ENCODE measurements around the gene KRTAP5-1. TPM values are rescaled to one million over a fixed set of nuclear protein-coding genes. Genes with fewer than 3 reads are reported as not detected.
"Not testable (repeated sequence)": the region's sequence is repeated elsewhere in the genome, so short reads cannot be mapped to it uniquely, and the experiment has no call there.

KRTAP5-1 gene
- total RNA-seq, 1 donor from 2014 or later: not detected

DNA sequence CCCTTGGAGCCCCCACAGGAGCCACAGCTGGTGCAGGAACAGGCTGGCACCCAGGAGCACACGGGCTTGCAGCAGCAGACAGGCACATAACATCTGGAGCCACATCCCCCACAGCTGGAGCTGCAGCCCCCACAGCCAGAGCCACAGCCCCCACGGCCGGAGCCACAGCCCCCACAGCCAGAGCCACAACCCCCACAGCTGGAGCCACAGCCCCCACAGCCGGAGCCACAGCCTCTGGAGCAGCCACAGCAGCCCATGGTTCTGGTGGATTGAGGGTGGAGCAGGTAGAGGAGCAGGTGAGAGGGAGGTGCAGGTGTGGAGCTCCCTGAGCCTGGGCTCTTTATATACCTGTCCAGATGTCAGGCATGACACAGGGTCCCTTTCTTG is 12.9 kb upstream of the KRTAP5-1 start, which contains the start of gene KRTAP5-2:
Gene KRTAP5-2 (minus strand): TSS at position 301 of the 387 bp plus-strand sequence. CDS start 44 bp downstream, at position 257.
- H3K36me3 Mint-ChIP-seq: no peaks in the 10 kb centered on the region
- no peak within 1 kb of the TSS for H3K27ac Mint-ChIP-seq
- H3K27me3 Mint-ChIP-seq: peaks cover 79% of the 10 kb centered on the region
- H3K9me3 Mint-ChIP-seq: no peaks in the 10 kb centered on the region
- no peaks in the 10 kb centered on the region for H3K4me1 Mint-ChIP-seq (ENCODE audit: unreplicated experiment)
- DNase-seq (ENCODE audit: extremely low spot score, unreplicated experiment): no peak
- TF ChIP-seq, protein P1, sequence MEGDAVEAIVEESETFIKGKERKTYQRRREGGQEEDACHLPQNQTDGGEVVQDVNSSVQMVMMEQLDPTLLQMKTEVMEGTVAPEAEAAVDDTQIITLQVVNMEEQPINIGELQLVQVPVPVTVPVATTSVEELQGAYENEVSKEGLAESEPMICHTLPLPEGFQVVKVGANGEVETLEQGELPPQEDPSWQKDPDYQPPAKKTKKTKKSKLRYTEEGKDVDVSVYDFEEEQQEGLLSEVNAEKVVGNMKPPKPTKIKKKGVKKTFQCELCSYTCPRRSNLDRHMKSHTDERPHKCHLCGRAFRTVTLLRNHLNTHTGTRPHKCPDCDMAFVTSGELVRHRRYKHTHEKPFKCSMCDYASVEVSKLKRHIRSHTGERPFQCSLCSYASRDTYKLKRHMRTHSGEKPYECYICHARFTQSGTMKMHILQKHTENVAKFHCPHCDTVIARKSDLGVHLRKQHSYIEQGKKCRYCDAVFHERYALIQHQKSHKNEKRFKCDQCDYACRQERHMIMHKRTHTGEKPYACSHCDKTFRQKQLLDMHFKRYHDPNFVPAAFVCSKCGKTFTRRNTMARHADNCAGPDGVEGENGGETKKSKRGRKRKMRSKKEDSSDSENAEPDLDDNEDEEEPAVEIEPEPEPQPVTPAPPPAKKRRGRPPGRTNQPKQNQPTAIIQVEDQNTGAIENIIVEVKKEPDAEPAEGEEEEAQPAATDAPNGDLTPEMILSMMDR (conservative IDR thresholded peaks at IDR 0.05): no peak
- H3K4me3 Mint-ChIP-seq: no peak within 1 kb of the TSS

DNA sequence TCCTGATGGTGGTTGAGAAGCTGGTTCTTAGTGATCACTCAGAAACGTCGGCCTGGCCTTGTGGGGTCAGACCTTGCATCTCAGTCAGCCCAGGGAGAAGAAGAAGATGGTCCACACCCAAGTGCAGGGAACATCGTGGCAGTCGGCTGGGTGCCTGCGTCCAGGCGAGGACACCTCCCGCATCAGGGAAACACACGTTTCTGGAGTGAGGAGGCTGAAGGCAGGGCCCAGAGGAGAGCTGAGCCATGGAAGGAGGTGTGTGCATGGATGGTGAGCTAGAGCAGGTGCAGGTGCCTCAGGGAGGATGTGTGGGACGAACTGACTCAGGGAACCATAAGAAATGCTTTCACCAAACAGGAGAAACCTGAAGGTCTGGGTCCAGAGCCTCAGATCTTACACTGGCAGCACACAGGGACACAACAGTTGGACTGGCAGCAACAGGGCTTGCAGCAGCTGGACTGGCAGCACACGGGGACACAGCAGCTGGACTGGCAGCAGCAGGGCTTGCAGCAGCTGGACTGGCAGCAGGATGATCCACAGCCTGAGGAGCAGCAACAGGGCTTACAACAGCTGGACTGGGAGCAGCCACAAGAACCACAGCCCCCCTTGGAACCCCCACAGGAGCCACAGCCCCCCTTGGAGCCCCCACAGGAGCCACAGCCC is 12.4 kb upstream of the KRTAP5-1 start:
- Mint-ChIP-seq H3K27ac (no peak overlapping the region), H3K36me3 (no peaks in the 10 kb centered on the region), H3K27me3 (peaks cover 81% of the 10 kb centered on the region)

GRCh38 chr11:1596576-1597121 is 11.6 kb upstream of the KRTAP5-1 start:
- not testable (repeated sequence) for DNase-seq (ENCODE audit: extremely low spot score, unreplicated experiment); H3K9me3 Mint-ChIP-seq; H3K27ac Mint-ChIP-seq; H3K4me3 Mint-ChIP-seq; H3K4me1 Mint-ChIP-seq (ENCODE audit: unreplicated experiment); H3K36me3 Mint-ChIP-seq
- H3K27me3 Mint-ChIP-seq: peaks cover 76% of the 10 kb centered on the region

More for the DNA sequence above, 12.4 kb upstream of the KRTAP5-1 start:
- no peak for DNase-seq (ENCODE audit: extremely low spot score, unreplicated experiment)
- TF ChIP-seq, protein P1 (conservative IDR thresholded peaks at IDR 0.05): no peak
- no peak overlapping the region for H3K4me3 Mint-ChIP-seq
- no peaks in the 10 kb centered on the region for H3K9me3 Mint-ChIP-seq
- no peaks in the 10 kb centered on the region for H3K4me1 Mint-ChIP-seq (ENCODE audit: unreplicated experiment)

GRCh38 chr11:1595994-1596575 is 11.0 kb upstream of the KRTAP5-1 start:
- H3K4me3 Mint-ChIP-seq; H3K4me1 Mint-ChIP-seq (ENCODE audit: unreplicated experiment); H3K9me3 Mint-ChIP-seq; H3K36me3 Mint-ChIP-seq; DNase-seq (ENCODE audit: extremely low spot score, unreplicated experiment); H3K27ac Mint-ChIP-seq: not testable (repeated sequence)
- H3K27me3 Mint-ChIP-seq: peaks cover 73% of the 10 kb centered on the region

DNA sequence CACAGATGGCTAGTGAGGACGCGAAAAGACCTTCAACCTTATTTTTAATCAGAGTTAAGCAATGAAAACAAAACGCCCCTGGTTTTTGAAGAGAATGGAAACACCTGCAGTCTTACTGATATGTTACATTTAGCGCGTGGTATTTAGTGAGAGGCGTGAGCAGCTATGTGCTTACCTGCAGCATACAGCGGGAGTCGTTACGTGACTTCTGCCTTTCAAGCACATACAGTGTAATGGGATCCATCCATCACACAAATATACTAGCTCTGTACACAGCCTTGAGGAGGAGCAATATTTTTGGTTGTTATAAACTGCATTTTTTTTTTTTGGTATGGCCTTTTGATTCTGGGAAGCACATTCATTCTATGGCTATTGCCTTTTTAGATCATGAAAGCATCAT is 7.5 kb upstream of the KRTAP5-1 start:
- Mint-ChIP-seq H3K27ac (no peak overlapping the region), H3K36me3 (no peaks in the 10 kb centered on the region), H3K9me3 (no peaks in the 10 kb centered on the region), H3K27me3 (peaks cover 63% of the 10 kb centered on the region), H3K4me1 (ENCODE audit: unreplicated experiment) (no peaks in the 10 kb centered on the region), H3K4me3 (no peak overlapping the region)
- TF ChIP-seq, protein P1 (conservative IDR thresholded peaks at IDR 0.05): no peak
- DNase-seq (ENCODE audit: extremely low spot score, unreplicated experiment): no peak

- Mint-ChIP-seq H3K36me3 (no peaks in the 10 kb centered on the region), H3K4me1 (ENCODE audit: unreplicated experiment) (no peaks in the 10 kb centered on the region), H3K9me3 (no peaks in the 10 kb centered on the region), H3K27me3 (peaks cover 40% of the 10 kb centered on the region), H3K27ac (no peak overlapping the region), H3K4me3 (no peak overlapping the region)
- DNase-seq (ENCODE audit: extremely low spot score, unreplicated experiment): no peak
- TF ChIP-seq, protein P1 (conservative IDR thresholded peaks at IDR 0.05): no peak
These were observed 4.9 kb upstream of the KRTAP5-1 start for GRCh38 chr11:1589996-1590395.

DNA sequence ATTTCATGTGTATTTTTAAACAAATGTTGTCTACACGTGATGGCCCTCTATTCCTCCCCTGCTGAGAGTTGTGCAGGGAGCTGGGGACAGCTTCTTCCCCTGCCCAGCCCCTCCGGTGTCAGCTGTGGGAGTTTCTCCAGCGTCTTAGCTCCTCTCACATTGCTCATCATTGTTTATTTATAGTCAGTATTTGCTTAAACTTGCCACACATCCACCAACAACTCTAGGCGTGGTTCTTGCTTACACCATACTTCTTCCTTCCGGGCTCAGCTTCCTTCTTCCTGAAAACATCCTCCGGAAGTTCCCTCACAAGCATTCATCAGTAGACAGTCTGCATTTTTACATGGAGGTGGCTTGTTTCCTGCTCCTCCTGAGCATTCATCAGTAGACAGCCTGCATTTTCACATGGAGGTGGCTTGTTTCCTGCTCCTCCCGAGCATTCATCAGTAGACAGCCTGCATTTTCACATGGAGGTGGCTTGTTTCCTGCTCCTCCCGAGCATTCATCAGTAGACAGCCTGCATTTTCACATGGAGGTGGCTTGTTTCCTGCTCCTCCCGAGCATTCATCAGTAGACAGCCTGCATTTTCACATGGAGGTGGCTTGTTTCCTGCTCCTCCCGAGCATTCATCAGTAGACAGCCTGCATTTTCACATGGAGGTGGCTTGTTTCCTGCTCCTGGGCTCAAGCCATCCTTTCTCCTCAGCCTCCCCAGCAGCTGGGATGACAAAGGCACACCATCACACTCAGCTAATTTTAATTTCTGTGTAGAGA is 4.3 kb upstream of the KRTAP5-1 start:
- H3K27me3 Mint-ChIP-seq: peaks cover 33% of the 10 kb centered on the region
- not testable (repeated sequence) for H3K4me3 Mint-ChIP-seq

More for the DNA sequence above, 4.3 kb upstream of the KRTAP5-1 start:
- not testable (repeated sequence) for H3K9me3 Mint-ChIP-seq; DNase-seq (ENCODE audit: extremely low spot score, unreplicated experiment); H3K4me1 Mint-ChIP-seq (ENCODE audit: unreplicated experiment); H3K36me3 Mint-ChIP-seq
- H3K27ac Mint-ChIP-seq: peak overlapping the region; percentile 29

All from type B pancreatic cell (in vitro differentiated cells).